ENCODE results near the gene FERMT1.

FERMT1 gene

GRCh38 chr20:6060213-6060612 lies 62.6 kb downstream of the FERMT1 start:
- no peak for TF ChIP-seq ZNF8 (CRISPR knock-in tag; IDR thresholded peaks at IDR 0.05)
- no peak for TF ChIP-seq CSDC2 (CRISPR knock-in tag; IDR thresholded peaks at IDR 0.05)
- TF ChIP-seq CREB5 (CRISPR knock-in tag; IDR thresholded peaks at IDR 0.05; ENCODE audit: low read depth), result no peak
- no peak for TF ChIP-seq ZC3H10 (CRISPR knock-in tag; IDR thresholded peaks at IDR 0.05)
- TF ChIP-seq SNAI2 (CRISPR knock-in tag; IDR thresholded peaks at IDR 0.05), result no peak
- TF ChIP-seq ZNF70 (CRISPR knock-in tag; IDR thresholded peaks at IDR 0.05), result no peak
- TF ChIP-seq ARNTL (CRISPR knock-in tag; IDR thresholded peaks at IDR 0.05; ENCODE audit: borderline replicate concordance, low read depth), result no peak
- no peak for TF ChIP-seq CSRNP3 (CRISPR knock-in tag; IDR thresholded peaks at IDR 0.05)
- TF ChIP-seq BACH2 (CRISPR knock-in tag; IDR thresholded peaks at IDR 0.05; ENCODE audit: borderline replicate concordance), result no peak
- TF ChIP-seq ZFP30 (CRISPR knock-in tag; IDR thresholded peaks at IDR 0.05), result no peak
- TF ChIP-seq TOX (CRISPR knock-in tag; IDR thresholded peaks at IDR 0.05; ENCODE audit: borderline replicate concordance), result no peak
- TF ChIP-seq OSR1 (CRISPR knock-in tag; IDR thresholded peaks at IDR 0.05), result no peak
- no peak for TF ChIP-seq PATZ1 (CRISPR knock-in tag; IDR thresholded peaks at IDR 0.05; ENCODE audit: borderline replicate concordance)
- no peak for ATAC-seq

GRCh38 chr20:6058684-6059295 lies 64.0 kb downstream of the FERMT1 start:
- ATAC-seq, result no peak
- no peak for TF ChIP-seq CREB5 (CRISPR knock-in tag; IDR thresholded peaks at IDR 0.05; ENCODE audit: low read depth)
- no peak for TF ChIP-seq CSRNP3 (CRISPR knock-in tag; IDR thresholded peaks at IDR 0.05)
- no peak for TF ChIP-seq CSDC2 (CRISPR knock-in tag; IDR thresholded peaks at IDR 0.05)
- TF ChIP-seq SNAI2 (CRISPR knock-in tag; IDR thresholded peaks at IDR 0.05), result no peak
- TF ChIP-seq ZNF70 (CRISPR knock-in tag; IDR thresholded peaks at IDR 0.05), result no peak
- TF ChIP-seq ZFP30 (CRISPR knock-in tag; IDR thresholded peaks at IDR 0.05), result no peak
- no peak for TF ChIP-seq ARNTL (CRISPR knock-in tag; IDR thresholded peaks at IDR 0.05; ENCODE audit: borderline replicate concordance, low read depth)
- no peak for TF ChIP-seq GLIS3 (CRISPR knock-in tag; IDR thresholded peaks at IDR 0.05)
- no peak for TF ChIP-seq ZFP3 (CRISPR knock-in tag; IDR thresholded peaks at IDR 0.05)
- no peak for TF ChIP-seq ISL1 (CRISPR knock-in tag; IDR thresholded peaks at IDR 0.05)
- no peak for TF ChIP-seq TSHZ2 (CRISPR knock-in tag; IDR thresholded peaks at IDR 0.05)
- TF ChIP-seq POU6F1 (CRISPR knock-in tag; IDR thresholded peaks at IDR 0.05; ENCODE audit: borderline replicate concordance, low read depth), result no peak
- TF ChIP-seq BACH2 (CRISPR knock-in tag; IDR thresholded peaks at IDR 0.05; ENCODE audit: borderline replicate concordance), result no peak
- no peak for TF ChIP-seq RARB (CRISPR knock-in tag; IDR thresholded peaks at IDR 0.05)
- no peak for TF ChIP-seq ESRRG (CRISPR knock-in tag; IDR thresholded peaks at IDR 0.05)
- TF ChIP-seq PATZ1 (CRISPR knock-in tag; IDR thresholded peaks at IDR 0.05; ENCODE audit: borderline replicate concordance), result no peak
- no peak for TF ChIP-seq OSR1 (CRISPR knock-in tag; IDR thresholded peaks at IDR 0.05)
- no peak for TF ChIP-seq ZNF565 (CRISPR knock-in tag; conservative IDR thresholded peaks at IDR 0.05; ENCODE audit: low read depth)
- TF ChIP-seq ZC3H10 (CRISPR knock-in tag; IDR thresholded peaks at IDR 0.05), result no peak

Data from SK-N-SH treated with all-trans-retinoic acid at 6 μM for 48 hours (cell line).